HG02943 (cell line): ENCODE results near the gene KRT78.
"Not testable (repeated sequence)": the region's sequence is repeated elsewhere in the genome, so short reads cannot be mapped to it uniquely, and the experiment has no call there.

Experiments used
- ATAC-seq: cut with Tn5 transposase; IDR thresholded peaks from one replicate; pipeline ENCODE4 v1.9.1; 2021; ENCODE audit warnings: mild to moderate bottlenecking, low read depth, moderate library complexity; ENCODE audit not compliant: unreplicated experiment

The KRT78 gene

DNA sequence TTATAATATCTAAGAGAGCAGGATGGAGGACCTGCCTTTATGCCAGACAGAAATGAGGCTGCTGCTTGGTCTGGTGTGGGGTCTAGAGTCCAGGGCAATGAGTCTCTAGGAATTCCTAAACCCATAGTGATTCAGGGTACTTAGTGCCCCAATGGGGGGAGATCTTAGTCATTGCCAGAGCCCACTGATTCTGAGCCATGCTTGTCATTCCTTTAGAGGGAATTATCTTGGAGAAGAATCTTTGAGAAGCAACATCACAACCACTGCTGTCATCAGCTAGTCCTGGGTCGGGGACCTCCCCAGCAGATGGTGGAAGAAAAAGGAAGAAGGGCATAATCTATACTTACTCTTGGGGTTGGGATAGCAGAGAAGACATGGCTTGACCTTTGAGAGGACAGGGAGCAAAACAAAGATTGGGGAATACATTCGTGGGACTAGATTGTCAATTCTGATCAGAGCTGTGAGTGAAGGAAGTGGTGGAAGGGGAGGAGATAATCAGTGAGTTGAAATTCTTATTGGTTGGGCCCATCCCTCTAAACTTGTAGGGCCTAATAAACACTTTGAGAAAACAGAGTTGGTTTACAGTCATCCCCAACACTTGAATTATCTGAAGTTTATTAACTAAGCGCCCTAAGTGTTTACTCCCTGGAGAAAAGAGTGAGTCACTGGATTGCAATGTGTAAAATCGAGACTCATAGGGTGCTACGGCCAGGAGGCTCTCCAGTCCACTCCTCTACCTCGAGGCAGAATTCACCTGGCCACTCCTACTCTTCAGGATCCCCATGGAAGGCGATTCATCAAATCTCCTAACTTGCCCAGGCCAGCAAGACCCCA lies 49.9 kb downstream of the KRT78 start:
- no peak for ATAC-seq

DNA sequence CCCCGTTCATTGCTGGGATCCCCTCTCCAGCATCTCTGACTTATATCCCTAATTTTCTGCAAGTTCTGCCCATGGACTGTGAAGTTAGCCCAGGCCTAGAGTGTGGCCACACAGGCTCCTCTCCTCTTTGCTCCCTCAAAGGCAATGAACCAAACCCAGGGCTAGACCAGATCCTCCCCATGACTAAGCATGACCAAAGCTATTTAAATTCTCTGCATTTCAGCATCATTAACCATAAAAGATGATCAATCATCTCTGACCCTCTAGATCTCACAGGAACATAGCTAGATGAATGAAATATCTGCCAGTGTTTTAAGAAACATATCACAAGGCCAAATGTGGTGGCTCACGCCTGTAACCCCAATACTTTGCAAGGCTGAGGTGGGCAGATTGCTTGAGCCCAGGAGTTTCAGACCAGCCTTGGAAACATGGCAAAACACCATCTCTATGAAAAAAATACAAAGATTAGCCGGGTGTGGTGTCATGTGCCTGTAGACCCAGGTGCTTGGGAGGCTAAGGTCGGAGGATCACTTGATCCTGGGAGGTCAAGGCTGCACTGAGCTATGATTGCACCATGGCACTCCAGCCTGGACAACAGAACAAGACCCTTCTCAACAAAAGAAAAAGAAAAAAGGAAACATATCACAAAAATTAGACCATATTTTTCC lies 50.7 kb downstream of the KRT78 start:
- ATAC-seq, result no peak

DNA sequence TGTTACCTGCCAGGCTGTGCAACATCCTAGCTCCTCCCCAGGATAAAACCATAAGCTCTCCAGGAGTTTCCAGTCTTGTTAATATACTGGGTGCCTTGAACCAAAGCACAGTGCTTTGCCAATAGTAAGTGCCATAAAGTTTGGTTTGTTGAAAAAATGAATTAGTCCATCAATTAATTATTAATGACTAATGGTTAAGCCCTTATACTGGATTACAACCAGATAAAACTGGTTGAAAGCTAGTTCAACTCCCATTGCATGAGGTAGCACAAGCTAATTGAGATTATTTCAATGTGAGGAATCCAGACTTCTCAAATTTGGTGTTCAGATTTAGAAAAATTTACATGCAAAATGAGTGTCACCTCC lies 51.3 kb downstream of the KRT78 start:
- ATAC-seq, result no peak

DNA sequence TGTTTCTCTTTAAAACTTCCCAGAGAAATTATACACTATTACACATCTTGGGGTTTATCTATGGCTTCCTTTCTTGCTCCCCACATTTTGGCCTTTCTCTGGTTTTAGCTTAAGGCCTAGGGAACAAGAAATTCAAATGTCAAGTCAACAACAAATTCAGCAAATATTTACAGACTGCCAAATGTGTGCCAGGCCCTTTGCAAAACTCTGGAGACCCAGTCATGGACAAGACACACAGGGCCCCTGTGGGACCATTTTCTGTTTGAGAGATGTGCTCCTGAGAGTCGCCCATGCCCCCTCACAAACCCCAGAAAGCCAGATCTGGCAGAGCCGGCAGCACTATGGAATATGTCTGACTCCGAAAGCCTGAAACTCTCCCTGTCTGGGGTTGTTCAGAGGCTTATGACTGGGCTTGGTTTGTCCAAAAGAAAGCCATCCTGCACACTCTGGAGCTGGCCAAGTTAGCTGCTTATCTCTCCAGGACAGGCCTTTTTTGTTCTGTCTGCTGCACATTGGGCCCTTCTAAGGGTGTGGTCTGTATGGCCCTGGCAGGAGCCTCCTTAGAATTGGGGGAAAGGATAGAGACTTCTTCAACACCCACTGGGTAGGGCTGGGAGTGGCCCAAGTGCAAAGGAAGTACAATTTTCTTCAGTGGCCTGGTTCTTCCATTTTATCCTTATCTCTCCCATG lies 51.8 kb downstream of the KRT78 start:
- ATAC-seq, result no peak

DNA sequence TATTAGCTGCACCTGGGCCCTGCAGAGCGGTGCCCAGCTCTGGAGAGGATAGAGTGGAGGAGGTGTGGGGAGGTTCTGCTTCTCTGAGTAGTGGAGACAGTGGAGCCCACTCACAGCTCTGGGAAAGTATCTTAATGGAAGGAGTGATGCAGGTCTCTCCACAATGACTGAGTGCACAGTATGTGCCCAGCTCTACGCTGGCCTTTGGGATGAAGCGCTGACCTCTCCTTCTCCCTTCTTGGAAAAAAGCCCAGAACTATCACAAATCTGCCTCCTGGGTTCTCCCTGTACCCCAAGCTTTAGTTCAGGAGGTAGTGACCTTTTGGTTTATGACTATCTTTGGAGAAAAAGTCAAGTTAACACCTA lies 52.4 kb downstream of the KRT78 start:
- no peak for ATAC-seq

DNA sequence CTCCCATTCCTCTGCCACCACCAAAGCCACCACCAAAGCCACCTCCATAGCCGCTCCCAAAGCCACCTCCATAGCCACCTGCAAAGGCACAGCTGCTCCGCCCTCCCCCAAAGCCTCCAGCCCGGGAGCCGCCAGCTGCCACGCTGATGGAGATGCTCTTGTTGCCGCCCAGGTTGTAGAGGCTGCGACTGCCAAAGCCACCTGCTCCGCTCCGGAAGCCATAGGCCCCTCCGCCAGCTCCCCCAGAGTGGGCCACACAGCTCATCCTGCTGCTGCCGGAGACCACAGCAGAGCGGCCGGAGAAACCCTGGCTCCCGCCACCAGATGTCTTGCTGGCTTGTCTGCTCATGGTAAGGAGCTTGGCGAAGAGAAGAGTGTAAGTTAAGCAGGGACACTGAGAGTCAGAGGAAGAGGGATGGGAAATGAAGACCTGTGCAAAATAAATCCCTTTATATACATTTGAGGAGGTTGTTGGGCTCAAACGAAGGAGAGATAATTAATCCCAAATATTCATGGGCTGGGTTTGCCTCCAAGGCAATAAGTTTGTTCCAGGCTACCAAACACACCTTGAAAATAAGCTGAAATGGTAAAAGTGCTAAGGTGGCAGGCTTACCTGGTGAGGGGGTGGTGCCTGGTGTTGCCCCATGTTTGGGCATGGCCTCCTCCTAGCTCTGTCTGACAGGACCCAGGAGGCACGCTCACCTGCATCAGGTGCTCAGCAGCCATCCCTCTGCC lies 52.9 kb downstream of the KRT78 start, which contains the start of gene KRT3:
KRT3 (minus strand) TSS at position 424 of the 735 bp plus-strand sequence; CDS start at position 349, 75 bp downstream.
- no peak for ATAC-seq

DNA sequence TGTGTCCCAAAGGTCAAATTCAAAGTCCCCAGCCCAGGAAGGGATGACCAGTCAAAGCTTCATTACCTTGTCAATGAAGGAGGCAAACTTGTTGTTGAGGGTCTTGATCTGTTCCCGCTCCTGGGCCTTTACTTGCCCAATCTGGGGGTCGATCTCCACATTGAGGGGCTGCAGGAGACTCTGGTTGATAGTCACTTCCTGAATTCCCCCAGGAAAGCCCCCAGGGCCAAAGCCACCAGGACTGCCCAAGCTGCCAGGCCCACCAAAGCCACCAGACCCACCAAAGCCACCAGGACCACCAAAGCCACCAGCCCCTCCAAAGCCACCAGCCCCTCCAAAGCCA lies 53.5 kb downstream of the KRT78 start:
- ATAC-seq, result not testable (repeated sequence)

DNA sequence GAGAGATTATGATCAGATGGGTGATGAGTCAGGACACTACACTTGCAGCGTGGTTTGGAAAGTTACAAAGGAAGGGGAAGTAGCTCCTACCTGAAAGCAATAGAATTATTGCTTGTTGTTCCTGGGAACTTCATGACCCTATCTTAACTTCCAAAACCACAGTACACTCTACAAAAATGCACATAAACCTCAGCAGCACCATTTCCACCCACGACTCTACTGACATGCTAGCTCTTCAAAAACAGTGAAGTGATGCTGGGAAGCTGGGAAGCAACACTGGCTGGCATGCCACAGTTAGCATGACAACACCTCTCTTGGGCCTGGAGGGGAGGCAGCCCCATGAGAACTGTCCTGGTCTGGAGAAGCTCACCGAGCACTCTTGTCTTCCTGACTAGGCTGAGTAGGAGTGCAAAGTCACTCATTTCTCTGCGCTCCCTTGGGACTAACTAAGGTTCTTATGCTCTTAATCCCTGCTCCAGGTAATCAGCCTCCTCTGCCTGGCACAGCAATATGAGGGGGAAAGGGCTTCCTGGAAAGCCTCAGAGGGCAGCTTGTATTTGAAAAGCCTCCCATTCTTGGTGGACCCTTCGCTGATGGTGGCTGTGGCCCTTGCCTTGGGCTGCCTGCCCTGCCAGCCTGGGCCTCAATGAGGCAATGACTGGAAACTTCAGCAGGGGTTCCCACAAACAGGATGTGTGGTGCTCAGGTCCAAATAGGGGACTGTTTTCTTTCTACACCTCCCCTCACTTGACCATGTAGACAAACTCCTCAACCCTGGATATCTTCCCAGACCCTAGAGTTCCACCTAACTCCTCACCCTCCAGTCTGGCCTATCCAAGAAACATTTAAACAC lies 54.1 kb downstream of the KRT78 start:
- no peak for ATAC-seq

DNA sequence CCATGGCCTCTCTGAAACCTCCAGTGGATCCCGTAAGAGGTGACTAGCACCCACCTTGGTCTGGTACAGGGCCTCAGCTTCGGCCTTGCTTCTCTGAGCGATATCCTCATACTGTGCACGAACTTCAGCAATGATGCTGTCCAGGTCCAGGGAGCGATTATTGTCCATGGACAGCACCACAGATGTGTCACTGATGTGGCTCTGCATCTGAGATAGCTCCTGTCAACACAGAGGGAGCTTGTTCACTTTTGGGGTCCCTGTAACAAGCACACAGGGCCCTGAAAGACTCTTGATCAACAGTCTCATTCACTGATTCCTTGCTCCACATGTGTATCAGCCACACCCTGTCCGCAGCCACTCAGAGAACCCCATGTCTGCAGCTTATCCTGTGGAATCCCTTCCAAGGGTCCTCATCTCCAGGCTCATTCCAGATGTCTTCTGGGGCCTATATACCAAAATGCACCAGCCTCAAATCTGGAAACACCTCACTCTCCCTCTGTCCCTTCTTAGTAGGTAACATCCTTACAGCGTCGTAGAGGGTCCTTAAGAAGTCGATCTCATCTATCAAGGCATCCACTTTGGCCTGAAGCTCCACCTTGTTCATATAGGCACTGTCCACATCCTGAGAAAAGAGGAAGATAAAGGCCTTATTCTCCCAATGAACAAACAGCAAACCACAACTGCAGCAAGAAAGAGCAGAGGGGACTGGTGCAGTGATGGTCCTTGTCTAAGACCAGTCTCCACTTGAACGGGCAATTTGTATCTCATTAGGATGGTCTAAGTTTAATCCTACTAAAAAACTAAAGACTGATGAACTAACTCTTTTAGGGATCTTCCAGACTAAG lies 56.4 kb downstream of the KRT78 start:
- no peak for ATAC-seq

DNA sequence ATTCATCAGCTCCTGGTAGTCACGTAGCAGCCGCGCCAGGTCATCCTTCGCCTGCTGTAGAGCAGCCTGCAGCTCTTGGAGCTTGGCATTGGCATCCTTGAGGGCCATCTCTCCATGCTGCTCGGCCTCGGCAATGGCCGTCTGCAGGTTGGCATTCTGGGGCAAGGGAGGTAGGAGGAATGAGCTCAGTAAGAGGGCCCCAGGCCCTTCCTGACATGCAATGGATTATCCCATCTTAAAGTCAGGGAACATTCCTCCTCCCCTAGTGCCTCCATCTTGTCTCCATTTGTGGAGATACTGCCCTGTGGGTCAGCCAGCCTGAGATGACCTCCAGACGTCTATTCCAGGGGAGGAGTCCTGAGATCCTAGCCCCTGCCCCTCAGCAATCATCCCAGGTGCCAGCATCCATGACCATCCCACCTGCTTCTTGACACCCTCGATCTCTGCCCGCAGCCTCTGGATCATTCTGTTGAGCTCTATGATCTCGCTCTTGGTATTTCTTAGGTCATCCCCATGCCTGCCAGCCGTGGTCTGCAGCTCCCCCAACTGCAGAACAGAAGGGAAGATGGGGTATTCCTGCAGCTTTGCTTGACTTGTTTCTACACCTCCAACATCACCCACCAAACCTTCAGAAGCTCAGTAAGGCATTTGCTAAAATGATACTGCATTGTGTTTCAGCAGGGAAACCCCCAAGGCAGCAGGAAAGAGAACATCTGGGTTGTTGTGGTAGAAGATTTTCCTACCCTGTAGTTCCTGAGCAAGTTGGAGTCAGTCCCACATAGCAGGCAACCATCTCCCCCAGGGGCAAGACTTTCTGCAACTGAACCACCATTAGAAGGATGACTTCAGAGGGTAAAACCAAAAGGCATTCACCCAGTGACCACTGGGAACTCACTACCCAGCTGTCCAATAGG lies 57.3 kb downstream of the KRT78 start:
- no peak for ATAC-seq

DNA sequence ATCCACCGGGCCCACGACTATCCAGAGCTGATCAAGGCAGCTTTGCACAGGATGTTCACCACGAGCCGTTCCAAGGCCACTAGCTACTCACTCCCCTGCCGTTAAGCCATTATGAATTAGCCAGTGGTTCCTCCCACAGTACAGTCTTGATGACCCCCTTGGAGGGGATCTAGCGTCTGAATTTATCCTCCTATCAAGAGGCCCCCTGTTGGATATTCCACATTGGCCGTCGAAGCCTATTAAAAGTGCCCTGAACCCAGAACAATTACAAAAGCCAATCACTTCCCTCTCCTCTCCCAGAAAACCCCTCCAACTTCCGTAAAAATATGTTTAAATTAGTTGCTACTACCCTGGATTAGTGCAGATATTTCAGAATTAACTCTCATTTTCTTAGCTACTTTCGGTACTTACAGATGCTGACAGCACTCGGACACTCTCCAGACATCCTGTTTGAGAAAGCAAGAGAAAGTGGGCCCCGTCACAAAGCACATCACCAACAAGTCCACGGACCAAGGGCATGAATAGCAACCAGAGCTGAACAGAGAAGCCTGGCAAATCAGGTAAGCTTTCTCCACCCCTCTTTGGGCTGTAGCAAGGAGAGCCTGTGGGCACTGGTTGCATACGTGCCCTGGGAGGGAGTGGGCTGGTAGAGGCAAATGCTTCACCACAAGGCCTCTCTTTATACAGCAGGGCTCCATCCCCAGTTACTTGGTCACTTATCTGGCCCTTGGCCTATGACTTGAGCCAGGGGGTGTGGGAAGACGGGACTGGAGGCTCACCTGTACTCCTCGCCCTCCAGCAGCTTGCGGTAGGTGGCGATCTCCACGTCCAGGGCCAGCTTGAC lies 58.1 kb downstream of the KRT78 start:
- no peak for ATAC-seq

DNA sequence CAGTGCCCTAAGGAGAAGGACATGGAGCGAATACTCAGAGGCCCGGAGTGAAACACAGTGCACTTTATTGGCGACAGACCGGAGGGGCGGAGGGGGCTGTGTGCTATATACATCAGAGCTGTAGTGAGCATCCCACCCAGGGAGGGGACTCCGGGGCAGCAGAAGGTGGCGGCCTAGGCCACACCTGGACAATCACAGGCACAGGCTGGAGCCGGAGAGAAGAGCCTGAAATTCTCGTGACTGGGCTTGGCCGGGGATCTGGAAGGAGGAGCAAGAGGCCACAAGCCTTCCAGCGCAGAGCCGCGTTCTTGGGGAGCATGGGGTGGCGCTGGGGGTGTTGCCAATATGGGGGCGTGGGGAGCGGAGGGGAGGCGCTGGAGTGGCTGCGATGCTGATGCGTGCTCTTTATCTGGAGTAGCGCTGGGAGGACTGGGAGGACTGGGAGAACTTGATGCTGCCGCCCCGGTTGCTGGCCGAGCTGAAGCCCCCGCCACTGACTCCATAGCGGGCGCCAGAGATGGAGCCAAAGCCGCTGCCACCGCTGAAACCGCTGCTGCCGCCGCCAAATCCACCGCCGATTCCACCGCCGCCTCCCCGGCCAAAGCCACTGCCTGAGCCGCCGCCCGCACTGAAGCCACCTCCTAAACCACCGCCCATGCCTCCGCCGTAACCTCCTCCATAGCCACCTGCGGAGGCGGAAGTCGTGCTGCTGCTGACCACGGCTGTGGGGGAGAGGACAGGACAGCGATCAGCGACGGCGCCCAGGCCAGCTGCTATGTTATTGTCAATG lies 59.0 kb downstream of the KRT78 start:
- no peak for ATAC-seq

DNA sequence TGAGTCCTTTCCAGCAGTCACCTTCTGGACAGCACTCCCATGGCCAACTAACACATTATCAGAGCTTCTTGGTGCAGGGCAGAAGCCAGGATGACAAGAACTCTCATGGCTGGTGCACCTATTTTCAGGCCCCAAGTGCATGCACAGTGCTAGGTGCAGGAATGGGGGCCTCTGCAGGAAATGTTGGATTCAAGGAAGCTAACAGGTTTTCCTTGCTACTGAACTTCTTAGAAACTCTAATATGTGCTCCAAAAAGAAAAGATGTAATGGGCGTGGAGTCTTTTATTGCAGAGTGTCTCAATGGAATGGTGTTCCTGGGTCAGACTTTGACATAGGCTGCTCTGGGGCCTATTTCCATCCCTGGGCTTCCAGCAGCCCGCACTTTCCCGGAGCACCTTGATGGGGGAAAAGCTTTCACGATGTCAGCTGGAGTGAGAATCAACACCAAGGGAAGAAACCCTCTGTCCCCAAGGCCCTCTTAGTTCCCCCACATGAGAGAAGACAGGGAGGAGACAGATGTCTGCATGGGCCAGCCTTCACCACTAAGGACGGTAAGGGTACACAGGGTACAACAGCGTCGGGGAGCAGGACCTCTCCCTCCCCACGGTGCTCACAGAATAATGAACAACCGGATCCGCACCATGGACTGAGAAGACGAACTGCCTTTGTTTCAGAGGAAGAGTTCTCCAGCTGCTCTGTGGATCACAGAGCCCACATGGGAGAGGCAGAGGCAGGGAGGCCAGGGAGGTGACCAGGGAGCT lies 59.7 kb downstream of the KRT78 start:
- no peak for ATAC-seq

DNA sequence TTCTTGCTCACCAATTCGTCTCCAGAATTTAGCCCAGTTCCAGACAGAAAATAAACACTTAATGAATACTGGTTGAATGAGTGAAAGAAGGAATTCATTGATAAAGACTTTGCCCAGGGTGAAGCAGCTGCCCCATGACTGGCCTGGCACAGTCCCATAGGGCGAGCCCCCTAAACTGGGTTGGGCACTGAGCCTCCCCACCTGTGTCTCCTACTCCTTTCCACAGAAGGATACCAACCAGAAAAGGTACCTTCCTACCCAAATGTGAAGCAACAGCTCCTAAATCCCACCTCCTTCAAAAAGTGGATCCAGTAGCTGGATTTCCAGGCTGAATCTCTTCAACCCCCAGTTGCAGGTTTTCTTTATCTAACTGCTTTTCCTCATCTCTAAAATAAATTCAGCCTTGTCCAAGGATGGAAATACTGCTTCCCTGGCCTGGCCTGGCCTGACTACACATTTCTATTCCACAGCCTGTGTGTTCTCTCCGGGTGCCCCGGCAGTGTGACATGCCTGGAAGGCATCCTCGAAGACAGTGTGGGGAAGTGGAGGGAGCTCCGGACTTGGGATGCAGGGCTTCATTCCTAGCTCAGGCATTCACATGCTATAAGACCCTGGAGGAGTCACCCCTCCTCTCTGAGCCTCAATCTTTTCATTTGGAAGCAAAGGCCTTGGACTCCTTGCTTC lies 60.5 kb downstream of the KRT78 start:
- no peak for ATAC-seq
